ENCODE measurements around the gene U2AF2.

The U2AF2 gene

DNA sequence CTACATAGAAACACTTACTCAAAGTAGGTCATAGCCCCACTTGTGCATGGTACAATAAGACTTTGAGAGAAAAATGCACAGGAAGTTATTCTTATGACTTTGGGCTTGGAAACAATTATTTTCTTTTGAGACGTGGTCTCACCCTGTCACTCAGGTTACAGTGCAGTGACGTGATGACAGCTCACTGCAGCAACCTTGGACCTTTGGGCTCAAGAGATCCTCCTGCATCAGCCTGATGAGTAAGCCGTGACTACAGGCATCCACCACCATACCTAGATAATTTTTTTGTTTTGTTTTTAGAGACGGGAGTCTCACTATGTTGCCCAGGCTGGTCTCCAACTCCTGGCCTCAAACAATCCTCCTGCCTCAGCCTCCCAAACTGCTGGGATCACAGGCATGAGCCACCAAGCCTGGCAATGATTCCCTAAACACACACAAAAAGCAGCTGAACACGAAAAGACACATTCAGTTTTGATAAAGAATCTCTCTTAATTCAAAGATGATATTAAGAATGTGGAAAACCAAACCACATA, 65.4 kb downstream of the U2AF2 start:
- DNase-seq: no peak

DNA sequence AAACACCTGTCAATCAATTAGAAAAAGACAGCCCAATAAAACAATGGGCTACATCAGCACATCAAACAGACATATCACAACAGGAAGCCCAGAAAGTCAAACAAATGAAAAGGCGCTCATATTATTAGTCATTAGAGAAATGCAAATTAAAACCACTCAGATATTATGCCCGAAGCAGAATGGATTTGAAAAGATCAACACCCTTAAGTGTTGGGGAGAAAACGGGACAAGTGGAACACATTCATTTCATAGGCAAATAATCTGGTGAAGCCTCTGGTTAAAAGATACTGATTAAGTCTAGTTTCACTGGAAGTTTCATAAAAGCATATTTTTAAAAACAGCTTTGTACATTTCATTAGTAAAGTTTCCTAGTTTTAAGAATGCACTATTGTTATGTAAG, 66.0 kb downstream of the U2AF2 start:
- no peak for DNase-seq

- no peak for DNase-seq
These were observed 68.7 kb downstream of the U2AF2 start for GRCh38 chr19:55723491-55723890.
